ENCODE measurements around the gene DIABLO. TPM values are rescaled to one million over a fixed set of nuclear protein-coding genes. Genes with fewer than 3 reads are reported as not detected.

Gene DIABLO
- total RNA-seq, 2 donors from 2014 or later: 34.7 to 48.8 TPM

DNA sequence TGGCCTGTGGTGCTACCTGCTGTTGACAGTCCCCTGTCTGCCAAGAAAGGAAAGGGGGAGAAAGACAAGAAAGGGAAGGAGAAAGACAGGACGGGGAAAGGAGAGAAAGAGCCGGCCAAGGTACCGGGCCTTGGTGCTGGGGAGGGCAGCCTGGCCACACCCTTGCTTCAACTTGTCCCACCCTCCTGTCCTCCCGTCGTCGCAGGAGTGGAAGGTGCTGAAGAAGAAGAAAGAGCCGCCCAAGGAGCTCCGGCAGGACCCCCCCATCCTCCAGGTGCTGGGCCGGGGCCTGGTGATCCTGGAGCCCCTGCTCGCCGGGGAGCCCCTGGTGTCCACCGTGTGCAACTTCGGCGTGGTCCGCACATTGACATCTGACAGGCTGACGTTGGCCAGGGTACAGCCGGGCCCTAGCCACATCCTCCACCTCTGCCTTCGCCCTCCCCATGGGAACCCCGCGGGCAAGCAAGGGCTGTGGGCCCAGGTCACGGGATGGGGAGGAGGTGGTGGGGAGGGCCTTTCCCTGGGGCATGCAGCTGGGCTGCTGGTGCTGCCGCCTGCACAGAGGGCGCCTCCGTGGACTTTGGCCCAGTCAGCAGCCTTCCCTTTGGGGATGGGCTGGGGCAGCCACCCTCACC is 25.2 kb downstream of the DIABLO start:
- H3K4me1 ChIP-seq (ENCODE audit: control insufficient read depth in 1 of 2, low read depth in 2 of 2): peaks cover 8 to 12% of the 10 kb centered on the region in 2 donors
- H3K36me3 ChIP-seq: no peaks in the 10 kb centered on the region
- H3K27ac ChIP-seq: no peak overlapping the region
- ATAC-seq (ENCODE audit: insufficient number of reproducible peaks, low FRiP score, low read depth): no peak
- no peak overlapping the region for H3K4me3 ChIP-seq
- no peaks in the 10 kb centered on the region for H3K27me3 ChIP-seq (replicated peaks; ENCODE audit: insufficient read depth)
- DNase-seq (ENCODE audit: low spot score): no peak
- H3K9me3 ChIP-seq: no peaks in the 10 kb centered on the region
- TF ChIP-seq, protein P1, sequence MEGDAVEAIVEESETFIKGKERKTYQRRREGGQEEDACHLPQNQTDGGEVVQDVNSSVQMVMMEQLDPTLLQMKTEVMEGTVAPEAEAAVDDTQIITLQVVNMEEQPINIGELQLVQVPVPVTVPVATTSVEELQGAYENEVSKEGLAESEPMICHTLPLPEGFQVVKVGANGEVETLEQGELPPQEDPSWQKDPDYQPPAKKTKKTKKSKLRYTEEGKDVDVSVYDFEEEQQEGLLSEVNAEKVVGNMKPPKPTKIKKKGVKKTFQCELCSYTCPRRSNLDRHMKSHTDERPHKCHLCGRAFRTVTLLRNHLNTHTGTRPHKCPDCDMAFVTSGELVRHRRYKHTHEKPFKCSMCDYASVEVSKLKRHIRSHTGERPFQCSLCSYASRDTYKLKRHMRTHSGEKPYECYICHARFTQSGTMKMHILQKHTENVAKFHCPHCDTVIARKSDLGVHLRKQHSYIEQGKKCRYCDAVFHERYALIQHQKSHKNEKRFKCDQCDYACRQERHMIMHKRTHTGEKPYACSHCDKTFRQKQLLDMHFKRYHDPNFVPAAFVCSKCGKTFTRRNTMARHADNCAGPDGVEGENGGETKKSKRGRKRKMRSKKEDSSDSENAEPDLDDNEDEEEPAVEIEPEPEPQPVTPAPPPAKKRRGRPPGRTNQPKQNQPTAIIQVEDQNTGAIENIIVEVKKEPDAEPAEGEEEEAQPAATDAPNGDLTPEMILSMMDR (IDR thresholded peaks at IDR 0.05): no peak

DNA sequence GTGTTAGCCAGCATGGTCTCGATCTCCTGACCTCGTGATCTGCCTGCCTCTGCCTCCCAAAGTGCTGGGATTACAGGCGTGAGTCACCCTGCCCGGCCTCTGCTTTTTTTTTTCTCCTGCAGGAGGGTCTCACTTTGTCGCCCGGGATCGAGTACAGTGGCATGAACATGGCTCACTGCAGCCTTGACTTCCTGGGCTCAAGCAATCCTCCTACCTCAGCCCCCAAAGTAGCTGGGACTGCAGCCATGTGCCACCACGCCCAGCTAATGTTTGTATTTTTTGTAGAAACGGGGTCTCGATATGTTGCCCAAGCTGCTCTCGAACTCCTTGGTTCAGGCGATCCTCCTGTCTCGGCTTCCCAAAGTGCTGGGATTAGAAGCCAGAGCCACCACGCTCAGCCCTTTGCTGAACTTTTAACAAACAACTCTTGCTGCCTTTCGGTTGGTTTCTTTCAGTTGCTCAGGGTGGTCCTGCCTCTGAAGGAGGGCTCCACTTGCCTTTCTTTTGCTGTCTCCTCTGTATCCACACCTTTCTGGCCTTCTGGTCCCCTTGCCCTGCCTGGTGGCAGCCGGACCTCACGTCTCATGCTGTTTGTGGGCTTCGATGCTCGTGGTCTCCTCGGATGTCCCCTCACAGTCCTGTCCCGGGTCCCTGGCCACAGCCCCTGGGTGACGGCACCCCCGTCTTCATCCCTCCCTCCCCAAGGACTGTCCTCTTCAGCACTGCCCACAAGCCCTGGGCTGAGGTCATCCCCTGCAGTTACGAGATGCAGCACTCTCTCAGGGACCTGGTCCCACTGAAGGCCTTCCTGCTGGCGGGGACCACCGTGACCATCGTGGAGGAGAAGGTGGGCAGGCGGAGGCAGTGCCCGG is 26.1 kb downstream of the DIABLO start:
- DNase-seq (ENCODE audit: low spot score) (no peak), ATAC-seq (ENCODE audit: insufficient number of reproducible peaks, low FRiP score, low read depth) (no peak)
- no peaks in the 10 kb centered on the region for H3K36me3 ChIP-seq
- peaks cover 8 to 12% of the 10 kb centered on the region in 2 donors for H3K4me1 ChIP-seq (ENCODE audit: control insufficient read depth in 1 of 2, low read depth in 2 of 2)
- H3K9me3 ChIP-seq: no peaks in the 10 kb centered on the region
- no peak overlapping the region for H3K27ac ChIP-seq
- TF ChIP-seq, protein P1 (IDR thresholded peaks at IDR 0.05): no peak
- no peak overlapping the region for H3K4me3 ChIP-seq
- no peaks in the 10 kb centered on the region for H3K27me3 ChIP-seq (replicated peaks; ENCODE audit: insufficient read depth)

GRCh38 chr12:122197612-122197966 is 28.3 kb downstream of the DIABLO start:
- TF ChIP-seq, protein P1 (IDR thresholded peaks at IDR 0.05): no peak
- Histone ChIP-seq H3K4me1 (ENCODE audit: control insufficient read depth in 1 of 2, low read depth in 2 of 2) (no peaks in the 10 kb centered on the region), H3K9me3 (no peaks in the 10 kb centered on the region), H3K27ac (no peak overlapping the region), H3K4me3 (no peak overlapping the region), H3K27me3 (replicated peaks; ENCODE audit: insufficient read depth) (no peaks in the 10 kb centered on the region), H3K36me3 (no peaks in the 10 kb centered on the region)
- ATAC-seq (ENCODE audit: insufficient number of reproducible peaks, low FRiP score, low read depth) (no peak), DNase-seq (ENCODE audit: low spot score) (no peak)

GRCh38 chr12:122195405-122195804 is 30.4 kb downstream of the DIABLO start:
- TF ChIP-seq, protein P1 (IDR thresholded peaks at IDR 0.05): no peak
- no peaks in the 10 kb centered on the region for H3K9me3 ChIP-seq
- H3K4me3 ChIP-seq: no peak overlapping the region
- DNase-seq (ENCODE audit: low spot score): no peak
- no peaks in the 10 kb centered on the region for H3K36me3 ChIP-seq
- no peak overlapping the region for H3K27ac ChIP-seq
- H3K4me1 ChIP-seq (ENCODE audit: control insufficient read depth in 1 of 2, low read depth in 2 of 2): no peaks in the 10 kb centered on the region
- no peak for ATAC-seq (ENCODE audit: insufficient number of reproducible peaks, low FRiP score, low read depth)
- H3K27me3 ChIP-seq (replicated peaks; ENCODE audit: insufficient read depth): no peaks in the 10 kb centered on the region

DNA sequence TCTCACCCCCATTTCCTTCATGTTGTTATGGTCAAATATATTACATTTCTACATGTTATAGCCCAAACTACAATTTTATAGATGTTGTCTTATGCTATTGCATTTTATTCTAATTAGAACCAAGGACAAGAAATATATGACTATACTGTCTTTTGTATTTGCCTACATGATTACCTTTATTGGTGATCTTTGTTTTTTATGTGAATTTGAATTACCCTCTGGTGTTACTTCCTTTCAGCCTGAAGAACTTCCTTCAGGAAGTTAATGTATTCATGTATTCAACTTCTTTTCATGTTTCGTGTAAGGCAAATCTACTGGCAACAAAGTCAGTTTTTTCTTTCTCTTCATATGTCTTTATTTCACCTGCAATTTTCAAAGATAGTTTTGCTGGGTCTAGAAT is 31.0 kb downstream of the DIABLO start:
- no peak for ATAC-seq (ENCODE audit: insufficient number of reproducible peaks, low FRiP score, low read depth)
- H3K4me1 ChIP-seq (ENCODE audit: control insufficient read depth in 1 of 2, low read depth in 2 of 2): no peaks in the 10 kb centered on the region
- DNase-seq (ENCODE audit: low spot score): no peak
- no peaks in the 10 kb centered on the region for H3K36me3 ChIP-seq
- TF ChIP-seq, protein P1 (IDR thresholded peaks at IDR 0.05): no peak
- no peaks in the 10 kb centered on the region for H3K9me3 ChIP-seq
- H3K4me3 ChIP-seq: no peak overlapping the region
- H3K27me3 ChIP-seq (replicated peaks; ENCODE audit: insufficient read depth): no peaks in the 10 kb centered on the region
- H3K27ac ChIP-seq: no peak overlapping the region

Measured in thoracic aorta (tissue), 2 donors.